Measurements from ENCODE around the gene DNAJC5. TPM values are rescaled to one million over a fixed set of nuclear protein-coding genes. Genes with fewer than 3 reads are reported as not detected.

The DNAJC5 gene
- total RNA-seq, 1 donor from 2014 or later, result 43.2 TPM

DNA sequence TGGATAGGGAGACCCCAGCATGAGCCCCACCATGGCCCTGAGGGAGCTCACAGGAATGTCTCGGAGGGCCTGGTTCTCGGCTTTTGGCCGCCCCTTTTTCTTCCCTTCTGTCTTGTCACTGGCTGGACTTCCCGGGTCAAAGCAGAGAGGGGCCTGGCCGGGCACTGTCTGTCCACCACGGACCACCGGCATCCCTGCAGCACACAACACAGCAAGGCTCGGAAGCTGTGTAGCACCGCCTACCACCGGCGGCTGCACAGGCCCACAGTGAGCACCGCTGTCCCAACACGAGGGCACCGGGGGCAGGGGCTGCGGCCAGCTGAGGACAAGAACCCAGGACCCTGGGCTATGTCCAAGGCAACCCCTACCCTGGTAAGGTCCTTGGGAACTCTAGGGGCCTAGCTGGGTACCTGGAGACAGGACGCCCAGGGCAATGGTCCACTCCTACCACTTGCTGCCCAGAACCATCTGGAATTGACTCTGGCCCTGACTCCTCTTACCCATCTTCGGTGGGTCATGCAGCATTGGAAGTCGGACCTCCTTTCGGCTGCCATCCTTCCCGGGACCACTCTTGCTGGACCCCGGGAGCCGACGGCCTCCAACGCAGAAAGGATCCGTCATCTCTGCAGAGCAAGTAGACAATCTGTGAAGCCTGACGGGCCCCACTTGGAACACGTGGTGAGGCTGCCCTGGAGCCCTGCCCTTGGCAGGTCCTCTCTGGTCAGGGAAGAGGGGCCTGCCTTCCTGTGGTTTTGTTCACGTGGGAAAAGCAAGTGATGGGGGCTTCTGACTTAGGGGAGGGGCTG, 72.6 kb downstream of the DNAJC5 start:
- Mint-ChIP-seq H3K27me3 (ENCODE audit: low read depth) (no peaks in the 10 kb centered on the region), H3K4me1 (peaks cover 8% of the 10 kb centered on the region), H3K36me3 (peaks cover 9% of the 10 kb centered on the region), H3K4me3 (peak overlapping the region; percentile 75), H3K27ac (no peak overlapping the region), H3K9me3 (no peaks in the 10 kb centered on the region)
- TF ChIP-seq, protein P1, sequence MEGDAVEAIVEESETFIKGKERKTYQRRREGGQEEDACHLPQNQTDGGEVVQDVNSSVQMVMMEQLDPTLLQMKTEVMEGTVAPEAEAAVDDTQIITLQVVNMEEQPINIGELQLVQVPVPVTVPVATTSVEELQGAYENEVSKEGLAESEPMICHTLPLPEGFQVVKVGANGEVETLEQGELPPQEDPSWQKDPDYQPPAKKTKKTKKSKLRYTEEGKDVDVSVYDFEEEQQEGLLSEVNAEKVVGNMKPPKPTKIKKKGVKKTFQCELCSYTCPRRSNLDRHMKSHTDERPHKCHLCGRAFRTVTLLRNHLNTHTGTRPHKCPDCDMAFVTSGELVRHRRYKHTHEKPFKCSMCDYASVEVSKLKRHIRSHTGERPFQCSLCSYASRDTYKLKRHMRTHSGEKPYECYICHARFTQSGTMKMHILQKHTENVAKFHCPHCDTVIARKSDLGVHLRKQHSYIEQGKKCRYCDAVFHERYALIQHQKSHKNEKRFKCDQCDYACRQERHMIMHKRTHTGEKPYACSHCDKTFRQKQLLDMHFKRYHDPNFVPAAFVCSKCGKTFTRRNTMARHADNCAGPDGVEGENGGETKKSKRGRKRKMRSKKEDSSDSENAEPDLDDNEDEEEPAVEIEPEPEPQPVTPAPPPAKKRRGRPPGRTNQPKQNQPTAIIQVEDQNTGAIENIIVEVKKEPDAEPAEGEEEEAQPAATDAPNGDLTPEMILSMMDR (IDR thresholded peaks at IDR 0.05; ENCODE audit: unreplicated experiment), result no peak
- DNase-seq (ENCODE audit: low spot score in 2 of 2, unreplicated experiment in 2 of 2), result no peak

DNA sequence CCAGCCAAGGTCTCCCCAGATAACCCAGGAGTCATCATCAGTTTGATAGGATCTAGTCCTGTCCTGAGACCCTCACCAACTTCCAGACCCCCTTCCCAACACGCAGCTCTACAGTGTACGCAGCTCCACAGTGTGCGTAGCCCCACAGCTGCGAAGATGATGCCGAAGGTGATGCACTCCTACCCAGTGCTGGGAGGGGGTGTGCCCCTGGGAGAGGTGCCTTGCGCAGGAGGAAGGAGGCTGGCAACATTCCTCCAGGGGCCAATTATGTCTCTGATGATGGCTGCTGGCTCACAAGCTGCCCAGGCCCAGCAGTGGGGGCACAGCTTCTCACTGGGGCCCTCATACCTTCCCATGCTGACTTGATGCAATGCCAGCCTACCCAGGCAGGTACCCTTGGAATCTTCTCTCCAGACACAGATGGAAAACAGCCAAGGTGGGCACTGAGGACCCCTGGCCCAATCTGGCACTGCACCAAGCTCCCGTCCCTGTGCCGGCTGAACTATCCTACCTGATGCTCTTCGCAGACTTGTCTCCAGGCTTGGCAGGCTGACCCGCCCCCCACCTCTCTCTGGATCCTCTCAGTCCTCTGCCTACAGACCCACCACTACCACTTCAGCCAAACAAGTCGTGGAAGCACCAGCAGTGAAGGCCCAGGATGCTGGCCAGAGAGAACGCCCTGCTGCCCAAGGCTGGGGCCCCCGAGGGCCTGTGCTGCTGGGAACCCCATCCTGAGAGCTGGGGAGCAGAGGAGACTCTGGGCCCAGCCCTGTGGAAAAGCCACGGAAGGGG, 73.4 kb downstream of the DNAJC5 start:
- Mint-ChIP-seq H3K27me3 (ENCODE audit: low read depth) (no peaks in the 10 kb centered on the region), H3K27ac (peak overlapping the region; percentile 76), H3K4me1 (peaks cover 9% of the 10 kb centered on the region), H3K4me3 (peak overlapping the region; percentile 75), H3K36me3 (peaks cover 5% of the 10 kb centered on the region), H3K9me3 (no peaks in the 10 kb centered on the region)
- TF ChIP-seq, protein P1 (IDR thresholded peaks at IDR 0.05; ENCODE audit: unreplicated experiment), result no peak
- no peak for DNase-seq (ENCODE audit: low spot score in 2 of 2, unreplicated experiment in 2 of 2)

DNA sequence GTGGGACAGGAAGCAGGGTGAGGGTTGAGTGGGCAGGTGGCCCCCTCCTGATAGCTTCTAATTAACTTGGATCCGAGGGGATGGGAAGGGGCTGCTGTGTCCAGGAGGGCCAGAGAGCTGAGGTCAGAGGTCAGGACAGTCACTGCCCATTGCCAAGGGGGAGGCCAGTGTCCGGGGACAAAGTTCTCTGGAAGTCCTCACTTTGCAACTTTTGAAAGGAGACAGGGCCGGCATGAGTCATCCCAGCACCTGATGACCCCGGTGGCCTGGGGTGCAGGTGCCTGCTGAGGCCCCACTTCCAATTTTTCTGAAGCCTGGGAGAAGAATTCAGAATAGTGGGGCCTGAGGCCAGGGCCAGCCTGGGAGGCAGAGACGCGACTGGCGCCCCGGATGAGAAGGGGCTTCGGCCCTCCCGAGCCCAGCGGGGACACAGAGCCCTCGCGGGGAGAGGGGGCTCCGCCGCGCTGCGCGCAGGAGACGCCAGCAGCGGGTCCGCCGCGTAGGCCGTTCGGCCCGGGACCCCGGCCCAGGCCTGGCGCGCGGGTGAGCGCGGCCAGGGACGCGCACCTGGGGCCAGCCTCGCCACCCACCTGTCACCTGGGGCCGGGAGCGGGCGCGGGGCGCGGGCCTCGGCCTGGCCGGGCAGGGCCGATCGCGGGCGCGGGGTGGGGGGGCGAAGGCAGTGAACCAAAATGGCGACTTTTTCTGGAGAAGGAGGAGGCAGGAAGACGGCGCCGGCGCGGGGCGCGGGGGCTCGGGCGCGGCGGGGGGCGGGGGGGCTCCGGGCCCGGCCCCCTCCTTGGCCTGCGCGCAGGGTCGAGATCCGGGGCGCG, 74.2 kb downstream of the DNAJC5 start:
- H3K4me1 Mint-ChIP-seq, result peaks cover 15% of the 10 kb centered on the region
- peak overlapping the region; percentile 76 for H3K27ac Mint-ChIP-seq
- H3K4me3 Mint-ChIP-seq, result peak overlapping the region; percentile 75
- TF ChIP-seq, protein P1 (IDR thresholded peaks at IDR 0.05; ENCODE audit: unreplicated experiment), result no peak
- no peaks in the 10 kb centered on the region for H3K27me3 Mint-ChIP-seq (ENCODE audit: low read depth)
- DNase-seq (ENCODE audit: low spot score in 2 of 2, unreplicated experiment in 2 of 2), result peak; percentile 40 to 59
- H3K36me3 Mint-ChIP-seq, result peaks cover 5% of the 10 kb centered on the region
- no peaks in the 10 kb centered on the region for H3K9me3 Mint-ChIP-seq

DNA sequence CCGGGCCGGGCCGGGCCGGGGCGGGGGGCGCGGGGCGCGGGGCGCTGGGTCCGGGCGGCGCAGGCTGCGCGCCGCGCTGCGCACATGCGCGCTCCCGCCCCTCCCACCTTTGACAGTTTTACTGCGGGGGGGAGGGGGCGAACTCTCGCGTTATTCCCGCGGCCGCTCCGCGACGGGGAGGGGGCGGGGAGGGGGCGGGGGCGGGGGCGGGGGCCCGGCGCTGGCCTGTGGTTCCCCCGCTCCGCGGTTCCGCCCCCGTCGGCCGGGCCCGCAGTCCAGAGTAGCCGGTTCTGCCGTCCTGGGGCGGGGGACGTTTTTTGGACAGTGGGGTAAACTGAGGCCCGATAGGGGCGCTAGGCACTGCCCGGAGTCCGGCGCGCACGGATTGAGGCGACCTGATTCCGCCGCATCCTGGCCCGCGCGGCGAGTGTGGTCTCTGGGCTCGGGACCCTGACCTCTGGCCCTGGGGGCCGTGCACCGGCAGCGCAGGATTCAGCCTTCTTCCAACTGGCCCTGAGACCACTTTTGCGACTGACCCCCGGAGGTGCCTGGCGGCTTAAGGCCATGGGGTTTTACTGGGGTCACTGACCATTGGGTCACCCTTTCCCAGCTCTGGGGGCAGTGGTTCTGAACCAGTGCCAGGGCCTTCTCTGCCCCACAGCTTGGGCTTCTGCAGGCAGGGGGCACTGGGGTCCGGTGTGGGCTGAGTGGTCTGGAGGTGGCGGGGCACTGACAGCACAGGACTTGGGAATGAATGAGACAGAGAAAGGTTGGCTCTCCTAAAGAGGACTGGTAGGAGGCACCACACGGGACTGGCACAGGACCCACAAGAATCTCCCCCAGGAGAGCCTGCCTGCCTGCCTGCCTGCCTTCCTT, 75.2 kb downstream of the DNAJC5 start, which contains the start of gene ZNF512B:
TSS of gene ZNF512B (minus strand) at position 93 of the 876 bp plus-strand sequence. CDS start 1,980 bp downstream, outside the sequence.
- Mint-ChIP-seq H3K36me3 (peaks cover 5% of the 10 kb centered on the region), H3K4me1 (peaks cover 15% of the 10 kb centered on the region), H3K27me3 (ENCODE audit: low read depth) (no peaks in the 10 kb centered on the region), H3K4me3 (peak within 1 kb of the TSS; percentile 75), H3K9me3 (no peaks in the 10 kb centered on the region), H3K27ac (peak within 1 kb of the TSS; percentile 76)
- TF ChIP-seq, protein P1 (IDR thresholded peaks at IDR 0.05; ENCODE audit: unreplicated experiment), result no peak
- DNase-seq (ENCODE audit: low spot score in 2 of 2, unreplicated experiment in 2 of 2), result peak; percentile 64 to 77

Measured in mesothelial cell of epicardium (in vitro differentiated cells).